Stimulated activated effector memory CD8-positive, alpha-beta T cell treated with anti-CD3 and anti-CD28 coated beads, Interleukin-12 subunit alpha, Interleukin-12 subunit beta, amount 100 ng/mL, for 72 hours (primary cell): ENCODE results near the gene PARP1.
"Not testable (repeated sequence)": the region's sequence is repeated elsewhere in the genome, so short reads cannot be mapped to it uniquely, and the experiment has no call there.

ENCODE experiments used
- ATAC-seq: fragments of 150-1000 bp; cut with Tn5 transposase; 2 replicates; pipeline ENCODE4 v1.10.0; 2021
- DNase-seq, 2 donors: peaks; one replicate each; pipeline ENCODE4 v3.0.0; 2021 to 2022; ENCODE audit warnings: low spot score in 2 of 2
- H3K27ac Mint-ChIP-seq: one replicate; pipeline ENCODE4 v1.8.0; 2022; ENCODE audit warnings: mild to moderate bottlenecking, mixed read lengths
- H3K36me3 Mint-ChIP-seq: one replicate; pipeline ENCODE4 v1.8.0; 2022; ENCODE audit warnings: mild to moderate bottlenecking, mixed read lengths
- H3K4me1 Mint-ChIP-seq: one replicate; pipeline ENCODE4 v1.8.0; 2022; ENCODE audit warnings: mixed read lengths
- H3K4me3 Mint-ChIP-seq: one replicate; pipeline ENCODE4 v1.8.0; 2022; ENCODE audit warnings: mild to moderate bottlenecking, mixed read lengths
- H3K9me3 Mint-ChIP-seq: one replicate; pipeline ENCODE4 v1.8.0; 2022; ENCODE audit warnings: mixed read lengths

The PARP1 gene

GRCh38 chr1:226436855-226437491 lies 29.1 kb upstream of the PARP1 start:
- no peak for ATAC-seq
- Mint-ChIP-seq H3K4me3 (no peak overlapping the region), H3K27ac (no peak overlapping the region)

DNA sequence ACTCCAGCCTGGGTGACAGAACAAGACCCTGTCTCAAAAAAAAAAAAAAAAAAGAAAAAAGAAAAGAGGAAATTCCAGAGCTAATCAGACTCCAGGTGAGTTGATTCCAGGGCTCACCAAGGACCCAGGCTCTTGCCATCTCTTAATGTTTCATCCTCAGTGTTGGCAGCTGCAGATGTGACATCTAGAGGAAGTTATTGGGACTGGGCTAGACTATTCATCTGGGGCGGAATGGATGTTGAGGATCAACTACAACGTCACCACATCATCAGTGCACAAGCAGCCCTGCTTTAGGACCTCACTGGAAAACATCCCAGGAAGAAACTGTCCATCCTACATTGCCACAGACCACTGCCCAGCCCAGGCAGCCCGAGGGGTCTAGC lies 28.6 kb upstream of the PARP1 start:
- no peaks in the 10 kb centered on the region for H3K9me3 Mint-ChIP-seq
- ATAC-seq = no peak
- no peak overlapping the region for H3K4me3 Mint-ChIP-seq
- no peak overlapping the region for H3K27ac Mint-ChIP-seq
- H3K36me3 Mint-ChIP-seq = no peaks in the 10 kb centered on the region
- no peak for DNase-seq
- no peaks in the 10 kb centered on the region for H3K4me1 Mint-ChIP-seq

More at GRCh38 chr1:226436855-226437491, 29.1 kb upstream of the PARP1 start:
- DNase-seq = no peak
- H3K36me3 Mint-ChIP-seq = no peaks in the 10 kb centered on the region
- H3K4me1 Mint-ChIP-seq = no peaks in the 10 kb centered on the region
- H3K9me3 Mint-ChIP-seq = no peaks in the 10 kb centered on the region

- Mint-ChIP-seq H3K4me3 (no peak overlapping the region), H3K36me3 (no peaks in the 10 kb centered on the region), H3K4me1 (peaks cover 5% of the 10 kb centered on the region), H3K27ac (no peak overlapping the region), H3K9me3 (no peaks in the 10 kb centered on the region)
- DNase-seq (no peak), ATAC-seq (no peak)
Observed at GRCh38 chr1:226433341-226433720, 25.4 kb upstream of the PARP1 start.

DNA sequence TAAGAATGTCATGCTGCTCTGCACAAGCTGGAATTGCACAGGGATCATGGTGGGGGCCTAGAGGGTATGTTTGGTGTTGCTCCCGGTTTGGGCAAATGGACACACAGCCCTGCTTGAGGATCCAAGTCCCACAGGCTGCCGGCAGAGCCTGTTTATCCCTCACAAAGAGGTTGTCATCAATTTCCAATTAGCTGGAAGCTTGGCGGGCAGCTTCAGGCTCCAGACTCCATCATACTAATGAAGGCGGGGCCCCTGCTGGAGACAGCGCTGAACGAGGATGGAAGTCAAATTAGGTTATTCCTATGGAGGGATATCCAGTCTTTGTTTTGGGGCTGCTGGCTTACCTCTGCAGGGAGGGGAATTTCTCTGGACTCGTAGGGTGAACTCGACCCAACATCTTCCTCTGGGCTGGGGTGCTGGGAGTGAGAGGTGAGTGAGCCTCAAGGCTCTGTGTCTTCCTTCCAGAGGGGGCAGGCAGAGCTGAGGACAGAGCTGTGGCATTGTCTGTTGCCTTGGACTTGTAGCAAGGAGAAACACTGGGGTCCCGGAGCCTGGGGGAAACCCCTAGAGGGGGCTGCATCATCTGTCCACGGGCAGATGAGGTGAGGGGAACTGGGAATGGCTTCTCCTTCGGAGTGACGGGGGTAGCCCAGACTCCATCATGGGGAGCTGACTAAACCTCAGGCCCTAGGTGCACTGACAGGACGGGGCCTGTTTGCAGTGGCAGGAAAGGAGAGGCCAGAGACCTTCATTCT lies 24.9 kb upstream of the PARP1 start:
- Mint-ChIP-seq H3K4me3 (no peak overlapping the region), H3K27ac (no peak overlapping the region), H3K9me3 (no peaks in the 10 kb centered on the region), H3K4me1 (peaks cover 5% of the 10 kb centered on the region), H3K36me3 (no peaks in the 10 kb centered on the region)
- DNase-seq (no peak), ATAC-seq (no peak)

- not testable (repeated sequence) for H3K27ac Mint-ChIP-seq, DNase-seq, H3K4me3 Mint-ChIP-seq, H3K9me3 Mint-ChIP-seq, ATAC-seq, H3K36me3 Mint-ChIP-seq
- peaks cover 11% of the 10 kb centered on the region for H3K4me1 Mint-ChIP-seq
Observed at GRCh38 chr1:226431898-226432297, 24.0 kb upstream of the PARP1 start.

- Mint-ChIP-seq H3K9me3 (no peaks in the 10 kb centered on the region), H3K36me3 (no peaks in the 10 kb centered on the region), H3K4me1 (peaks cover 22% of the 10 kb centered on the region), H3K27ac (no peak overlapping the region), H3K4me3 (no peak overlapping the region)
- ATAC-seq (no peak), DNase-seq (no peak)
Observed at GRCh38 chr1:226429858-226430715, 22.2 kb upstream of the PARP1 start.

GRCh38 chr1:226428791-226429461 lies 21.0 kb upstream of the PARP1 start:
- DNase-seq = no peak
- Mint-ChIP-seq H3K36me3 (no peaks in the 10 kb centered on the region), H3K4me1 (peaks cover 22% of the 10 kb centered on the region), H3K4me3 (no peak overlapping the region), H3K9me3 (no peaks in the 10 kb centered on the region), H3K27ac (no peak overlapping the region)
- ATAC-seq = no peak

GRCh38 chr1:226428348-226428747 lies 20.5 kb upstream of the PARP1 start:
- Mint-ChIP-seq H3K27ac (no peak overlapping the region), H3K9me3 (no peaks in the 10 kb centered on the region)

GRCh38 chr1:226427131-226427530 lies 19.2 kb upstream of the PARP1 start:
- no peak for ATAC-seq
- H3K36me3 Mint-ChIP-seq = no peaks in the 10 kb centered on the region
- peak overlapping the region; percentile 5 for H3K27ac Mint-ChIP-seq
- no peak for DNase-seq
- peaks cover 22% of the 10 kb centered on the region for H3K4me1 Mint-ChIP-seq
- peak overlapping the region; percentile 6 for H3K4me3 Mint-ChIP-seq
- no peaks in the 10 kb centered on the region for H3K9me3 Mint-ChIP-seq

More at GRCh38 chr1:226428348-226428747, 20.5 kb upstream of the PARP1 start:
- DNase-seq = no peak
- ATAC-seq = no peak
- Mint-ChIP-seq H3K36me3 (no peaks in the 10 kb centered on the region), H3K4me1 (peaks cover 22% of the 10 kb centered on the region), H3K4me3 (no peak overlapping the region)

GRCh38 chr1:226426395-226426794 lies 18.5 kb upstream of the PARP1 start:
- Mint-ChIP-seq H3K4me3 (peak overlapping the region; percentile 6), H3K4me1 (peaks cover 22% of the 10 kb centered on the region)
- ATAC-seq, DNase-seq, H3K36me3 Mint-ChIP-seq, H3K9me3 Mint-ChIP-seq, H3K27ac Mint-ChIP-seq: not testable (repeated sequence)

GRCh38 chr1:226425431-226426031 lies 17.6 kb upstream of the PARP1 start:
- Mint-ChIP-seq H3K4me3 (no peak overlapping the region), H3K4me1 (peaks cover 22% of the 10 kb centered on the region), H3K36me3 (no peaks in the 10 kb centered on the region), H3K27ac (no peak overlapping the region), H3K9me3 (no peaks in the 10 kb centered on the region)
- peak in 1 of 2 donors; percentile 68 for DNase-seq
- peak; percentile 68 for ATAC-seq

- no peak overlapping the region for H3K27ac Mint-ChIP-seq
- H3K4me1 Mint-ChIP-seq = peaks cover 22% of the 10 kb centered on the region
Observed at GRCh38 chr1:226425004-226425378, 17.1 kb upstream of the PARP1 start.

GRCh38 chr1:226424221-226425003 lies 16.5 kb upstream of the PARP1 start:
- Mint-ChIP-seq H3K9me3 (no peaks in the 10 kb centered on the region), H3K4me3 (no peak overlapping the region), H3K36me3 (no peaks in the 10 kb centered on the region), H3K4me1 (peaks cover 22% of the 10 kb centered on the region), H3K27ac (no peak overlapping the region)
- DNase-seq (no peak), ATAC-seq (peak; percentile 53)

More at GRCh38 chr1:226425004-226425378, 17.1 kb upstream of the PARP1 start:
- Mint-ChIP-seq H3K9me3 (no peaks in the 10 kb centered on the region), H3K4me3 (no peak overlapping the region), H3K36me3 (no peaks in the 10 kb centered on the region)
- ATAC-seq (peak; percentile 8), DNase-seq (no peak)

DNA sequence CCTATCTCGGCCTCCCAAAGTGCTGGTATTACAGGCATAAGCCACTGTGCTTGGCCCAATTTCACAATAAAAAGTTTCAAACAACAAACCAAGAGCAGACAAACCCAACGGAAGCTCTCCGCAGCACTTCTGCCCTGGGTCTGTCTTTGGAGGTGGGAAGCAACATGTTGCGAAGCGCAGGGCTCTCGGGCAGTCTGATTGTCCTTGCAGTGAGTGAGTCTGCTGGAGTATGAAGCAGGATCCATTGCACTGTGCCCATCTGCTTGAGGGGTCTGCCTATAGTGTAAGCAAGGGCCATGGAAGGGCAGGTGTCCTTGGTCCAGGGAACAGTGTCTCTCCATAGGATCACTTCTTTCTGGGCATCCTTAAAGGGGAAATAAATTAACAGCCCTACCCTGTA lies 14.6 kb upstream of the PARP1 start:
- no peaks in the 10 kb centered on the region for H3K9me3 Mint-ChIP-seq
- no peak overlapping the region for H3K4me3 Mint-ChIP-seq
- H3K27ac Mint-ChIP-seq = no peak overlapping the region
- no peak for DNase-seq
- ATAC-seq = no peak
- H3K4me1 Mint-ChIP-seq = peaks cover 26% of the 10 kb centered on the region
- no peaks in the 10 kb centered on the region for H3K36me3 Mint-ChIP-seq
